ENCODE data around the gene SLAMF6. TPM values are rescaled to one million over a fixed set of nuclear protein-coding genes. Genes with fewer than 3 reads are reported as not detected.

Gene SLAMF6
- total RNA-seq, 1 experiment from 2014 or later, result not detected

- Histone ChIP-seq H3K36me3 (ENCODE audit: control insufficient read depth, insufficient read depth, low read length) (no peaks in the 10 kb centered on the region), H3K27me3 (ENCODE audit: control insufficient read depth, insufficient read depth, low read length) (no peaks in the 10 kb centered on the region), H3K4me1 (ENCODE audit: control insufficient read depth, insufficient read depth, low read length) (no peaks in the 10 kb centered on the region), H3K27ac (ENCODE audit: low read length) (no peak overlapping the region), H3K4me3 (ENCODE audit: low read depth in 2 of 2, low read length in 2 of 2) (no peak overlapping the region), H3K9me3 (ENCODE audit: control insufficient read depth, insufficient read depth, low read depth, low read length) (no peaks in the 10 kb centered on the region)
- TF ChIP-seq, protein P1, sequence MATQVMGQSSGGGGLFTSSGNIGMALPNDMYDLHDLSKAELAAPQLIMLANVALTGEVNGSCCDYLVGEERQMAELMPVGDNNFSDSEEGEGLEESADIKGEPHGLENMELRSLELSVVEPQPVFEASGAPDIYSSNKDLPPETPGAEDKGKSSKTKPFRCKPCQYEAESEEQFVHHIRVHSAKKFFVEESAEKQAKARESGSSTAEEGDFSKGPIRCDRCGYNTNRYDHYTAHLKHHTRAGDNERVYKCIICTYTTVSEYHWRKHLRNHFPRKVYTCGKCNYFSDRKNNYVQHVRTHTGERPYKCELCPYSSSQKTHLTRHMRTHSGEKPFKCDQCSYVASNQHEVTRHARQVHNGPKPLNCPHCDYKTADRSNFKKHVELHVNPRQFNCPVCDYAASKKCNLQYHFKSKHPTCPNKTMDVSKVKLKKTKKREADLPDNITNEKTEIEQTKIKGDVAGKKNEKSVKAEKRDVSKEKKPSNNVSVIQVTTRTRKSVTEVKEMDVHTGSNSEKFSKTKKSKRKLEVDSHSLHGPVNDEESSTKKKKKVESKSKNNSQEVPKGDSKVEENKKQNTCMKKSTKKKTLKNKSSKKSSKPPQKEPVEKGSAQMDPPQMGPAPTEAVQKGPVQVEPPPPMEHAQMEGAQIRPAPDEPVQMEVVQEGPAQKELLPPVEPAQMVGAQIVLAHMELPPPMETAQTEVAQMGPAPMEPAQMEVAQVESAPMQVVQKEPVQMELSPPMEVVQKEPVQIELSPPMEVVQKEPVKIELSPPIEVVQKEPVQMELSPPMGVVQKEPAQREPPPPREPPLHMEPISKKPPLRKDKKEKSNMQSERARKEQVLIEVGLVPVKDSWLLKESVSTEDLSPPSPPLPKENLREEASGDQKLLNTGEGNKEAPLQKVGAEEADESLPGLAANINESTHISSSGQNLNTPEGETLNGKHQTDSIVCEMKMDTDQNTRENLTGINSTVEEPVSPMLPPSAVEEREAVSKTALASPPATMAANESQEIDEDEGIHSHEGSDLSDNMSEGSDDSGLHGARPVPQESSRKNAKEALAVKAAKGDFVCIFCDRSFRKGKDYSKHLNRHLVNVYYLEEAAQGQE (IDR thresholded peaks at IDR 0.05; ENCODE audit: insufficient read depth in 1 of 2, low read depth in 2 of 2, low read length in 1 of 2), result no peak
- TF ChIP-seq POLR2AphosphoS5 (IDR thresholded peaks at IDR 0.05; ENCODE audit: low read depth, low read length) (no peak), TCF7L2 (IDR thresholded peaks at IDR 0.05; ENCODE audit: low read depth, low read length) (no peak), SIN3A (IDR thresholded peaks at IDR 0.05; ENCODE audit: borderline replicate concordance, insufficient read depth, low read depth, low read length) (no peak)
- TF ChIP-seq, protein P2, sequence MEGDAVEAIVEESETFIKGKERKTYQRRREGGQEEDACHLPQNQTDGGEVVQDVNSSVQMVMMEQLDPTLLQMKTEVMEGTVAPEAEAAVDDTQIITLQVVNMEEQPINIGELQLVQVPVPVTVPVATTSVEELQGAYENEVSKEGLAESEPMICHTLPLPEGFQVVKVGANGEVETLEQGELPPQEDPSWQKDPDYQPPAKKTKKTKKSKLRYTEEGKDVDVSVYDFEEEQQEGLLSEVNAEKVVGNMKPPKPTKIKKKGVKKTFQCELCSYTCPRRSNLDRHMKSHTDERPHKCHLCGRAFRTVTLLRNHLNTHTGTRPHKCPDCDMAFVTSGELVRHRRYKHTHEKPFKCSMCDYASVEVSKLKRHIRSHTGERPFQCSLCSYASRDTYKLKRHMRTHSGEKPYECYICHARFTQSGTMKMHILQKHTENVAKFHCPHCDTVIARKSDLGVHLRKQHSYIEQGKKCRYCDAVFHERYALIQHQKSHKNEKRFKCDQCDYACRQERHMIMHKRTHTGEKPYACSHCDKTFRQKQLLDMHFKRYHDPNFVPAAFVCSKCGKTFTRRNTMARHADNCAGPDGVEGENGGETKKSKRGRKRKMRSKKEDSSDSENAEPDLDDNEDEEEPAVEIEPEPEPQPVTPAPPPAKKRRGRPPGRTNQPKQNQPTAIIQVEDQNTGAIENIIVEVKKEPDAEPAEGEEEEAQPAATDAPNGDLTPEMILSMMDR (IDR thresholded peaks at IDR 0.05), result no peak
- in situ Hi-C loops (cut with HindIII; ENCODE audit: low pct_unique_long_range_greater_than_20kb, low sequenced_read_pairs) (no loop called here), intact Hi-C loops (cut with micrococcal nuclease; ENCODE audit: unreplicated experiment) (no loop called here)
- BruUV-seq (replicated peaks), result no TSS peak
- ATAC-seq, result no peak
- no peak for DNase-seq (ENCODE audit: low read depth, low spot score)
- ChIA-PET POLR2A (no interaction called here), CTCF (no interaction called here)
Measured at GRCh38 chr1:160548183-160548582, 25.1 kb upstream of the SLAMF6 start.

- BruUV-seq (replicated peaks), result no TSS peak
- Histone ChIP-seq H3K27me3 (ENCODE audit: control insufficient read depth, insufficient read depth, low read length) (no peaks in the 10 kb centered on the region), H3K27ac (ENCODE audit: low read length) (no peak overlapping the region), H3K4me3 (ENCODE audit: low read depth in 2 of 2, low read length in 2 of 2) (no peak overlapping the region), H3K36me3 (ENCODE audit: control insufficient read depth, insufficient read depth, low read length) (no peaks in the 10 kb centered on the region), H3K4me1 (ENCODE audit: control insufficient read depth, insufficient read depth, low read length) (no peaks in the 10 kb centered on the region), H3K9me3 (ENCODE audit: control insufficient read depth, insufficient read depth, low read depth, low read length) (no peaks in the 10 kb centered on the region)
- DNase-seq (ENCODE audit: low read depth, low spot score) (no peak), ATAC-seq (no peak)
- ChIA-PET CTCF (no interaction called here), POLR2A (no interaction called here)
- intact Hi-C loops (cut with micrococcal nuclease; ENCODE audit: unreplicated experiment), result no loop called here
- in situ Hi-C loops (cut with HindIII; ENCODE audit: low pct_unique_long_range_greater_than_20kb, low sequenced_read_pairs), result no loop called here
- TF ChIP-seq TCF7L2 (IDR thresholded peaks at IDR 0.05; ENCODE audit: low read depth, low read length) (no peak), SIN3A (IDR thresholded peaks at IDR 0.05; ENCODE audit: borderline replicate concordance, insufficient read depth, low read depth, low read length) (no peak), POLR2AphosphoS5 (IDR thresholded peaks at IDR 0.05; ENCODE audit: low read depth, low read length) (no peak)
- TF ChIP-seq, protein P2 (IDR thresholded peaks at IDR 0.05), result no peak
- TF ChIP-seq, protein P1 (IDR thresholded peaks at IDR 0.05; ENCODE audit: insufficient read depth in 1 of 2, low read depth in 2 of 2, low read length in 1 of 2), result no peak
Measured at GRCh38 chr1:160547422-160547821, 24.4 kb upstream of the SLAMF6 start.

Data from Panc1 (cell line).